Neural crest cell (in vitro differentiated cells): Measurements from ENCODE around the gene CD248. TPM values are rescaled to one million over a fixed set of nuclear protein-coding genes. Genes with fewer than 3 reads are reported as not detected.

Experiments used
- DNase-seq: peaks from one replicate; pipeline ENCODE4 v3.0.0; 2021; ENCODE audit warnings: low read depth, mixed read lengths, low spot score
- H3K27ac Mint-ChIP-seq: one replicate; pipeline ENCODE4 v1.8.0; 2021; ENCODE audit warnings: mild to moderate bottlenecking, mixed read lengths; ENCODE audit not compliant: unreplicated experiment
- H3K27me3 Mint-ChIP-seq: 2 replicates; pipeline ENCODE4 v1.8.0; 2021; ENCODE audit warnings: low read depth, mild to moderate bottlenecking, mixed read lengths
- H3K36me3 Mint-ChIP-seq: 2 replicates; pipeline ENCODE4 v1.8.0; 2021; ENCODE audit warnings: low read depth, mild to moderate bottlenecking, mixed read lengths
- H3K4me1 Mint-ChIP-seq: 2 replicates; pipeline ENCODE4 v1.8.0; 2021; ENCODE audit warnings: mixed read lengths
- H3K4me3 Mint-ChIP-seq: one replicate; pipeline ENCODE4 v1.8.0; 2021; ENCODE audit warnings: mild to moderate bottlenecking, mixed read lengths
- H3K9me3 Mint-ChIP-seq: 2 replicates; pipeline ENCODE4 v1.8.0; 2021; ENCODE audit warnings: mixed read lengths
- total RNA-seq: library from RNA; stranded (reverse); gene quantifications from 2 replicates; pipeline ENCODE4 v1.2.1, GENCODE V29; 2021
- TF ChIP-seq, protein P1 (sequence below): fragments of 200-600 bp; sonication (generic); conservative IDR thresholded peaks from 2 replicates; pipeline ENCODE4 v1.5.0; 2021; ENCODE audit warnings: antibody characterized with exemption, mild to moderate bottlenecking

CD248 gene
- total RNA-seq, 1 donor from 2014 or later: 4.2 TPM

DNA sequence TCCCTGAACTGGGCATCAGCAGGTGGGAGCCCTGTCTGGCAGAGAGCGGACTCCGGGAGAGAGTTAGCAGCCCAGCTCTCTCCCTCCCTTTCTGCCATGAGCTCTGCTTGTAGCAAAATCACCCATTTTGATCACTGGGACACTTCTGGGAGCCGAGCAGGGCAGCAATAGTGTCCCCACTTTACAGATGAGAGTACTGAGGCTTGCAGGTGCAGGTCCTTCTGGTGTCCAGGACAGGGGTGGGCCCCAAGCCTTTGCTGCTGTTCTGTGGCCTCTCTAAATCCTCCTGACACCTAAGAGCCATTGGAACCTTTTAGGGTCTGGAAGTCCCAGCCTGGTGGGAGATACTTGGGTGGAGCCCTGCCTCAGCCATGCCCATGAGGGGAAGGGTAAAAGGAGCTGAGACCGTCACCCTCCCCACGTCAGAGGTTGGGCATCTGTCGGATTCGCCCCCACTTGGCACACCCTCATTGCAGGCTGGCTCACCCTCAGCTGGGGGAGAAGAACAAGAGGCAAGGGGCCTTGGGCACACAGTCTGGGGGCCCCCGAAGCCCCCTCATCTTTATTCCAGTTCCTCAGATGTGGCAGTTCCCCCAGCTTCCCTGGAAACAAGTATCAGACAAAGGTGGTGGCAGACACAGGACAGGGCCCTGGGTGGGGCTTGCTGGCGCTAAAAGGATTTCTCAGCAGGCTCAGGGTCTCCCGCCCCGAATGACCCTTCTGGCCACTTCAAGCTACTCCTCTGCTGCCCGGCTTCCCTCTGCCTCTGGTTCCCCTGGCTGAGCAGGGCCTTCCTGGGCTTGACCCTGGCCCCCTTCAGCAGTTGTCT lies 14.9 kb upstream of the CD248 start:
- TF ChIP-seq, protein P1, sequence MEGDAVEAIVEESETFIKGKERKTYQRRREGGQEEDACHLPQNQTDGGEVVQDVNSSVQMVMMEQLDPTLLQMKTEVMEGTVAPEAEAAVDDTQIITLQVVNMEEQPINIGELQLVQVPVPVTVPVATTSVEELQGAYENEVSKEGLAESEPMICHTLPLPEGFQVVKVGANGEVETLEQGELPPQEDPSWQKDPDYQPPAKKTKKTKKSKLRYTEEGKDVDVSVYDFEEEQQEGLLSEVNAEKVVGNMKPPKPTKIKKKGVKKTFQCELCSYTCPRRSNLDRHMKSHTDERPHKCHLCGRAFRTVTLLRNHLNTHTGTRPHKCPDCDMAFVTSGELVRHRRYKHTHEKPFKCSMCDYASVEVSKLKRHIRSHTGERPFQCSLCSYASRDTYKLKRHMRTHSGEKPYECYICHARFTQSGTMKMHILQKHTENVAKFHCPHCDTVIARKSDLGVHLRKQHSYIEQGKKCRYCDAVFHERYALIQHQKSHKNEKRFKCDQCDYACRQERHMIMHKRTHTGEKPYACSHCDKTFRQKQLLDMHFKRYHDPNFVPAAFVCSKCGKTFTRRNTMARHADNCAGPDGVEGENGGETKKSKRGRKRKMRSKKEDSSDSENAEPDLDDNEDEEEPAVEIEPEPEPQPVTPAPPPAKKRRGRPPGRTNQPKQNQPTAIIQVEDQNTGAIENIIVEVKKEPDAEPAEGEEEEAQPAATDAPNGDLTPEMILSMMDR: no peak
- H3K4me1 Mint-ChIP-seq: peaks cover 30% of the 10 kb centered on the region
- no peaks in the 10 kb centered on the region for H3K9me3 Mint-ChIP-seq
- no peak for DNase-seq
- no peaks in the 10 kb centered on the region for H3K36me3 Mint-ChIP-seq
- no peak overlapping the region for H3K4me3 Mint-ChIP-seq
- H3K27ac Mint-ChIP-seq: no peak overlapping the region
- no peaks in the 10 kb centered on the region for H3K27me3 Mint-ChIP-seq

DNA sequence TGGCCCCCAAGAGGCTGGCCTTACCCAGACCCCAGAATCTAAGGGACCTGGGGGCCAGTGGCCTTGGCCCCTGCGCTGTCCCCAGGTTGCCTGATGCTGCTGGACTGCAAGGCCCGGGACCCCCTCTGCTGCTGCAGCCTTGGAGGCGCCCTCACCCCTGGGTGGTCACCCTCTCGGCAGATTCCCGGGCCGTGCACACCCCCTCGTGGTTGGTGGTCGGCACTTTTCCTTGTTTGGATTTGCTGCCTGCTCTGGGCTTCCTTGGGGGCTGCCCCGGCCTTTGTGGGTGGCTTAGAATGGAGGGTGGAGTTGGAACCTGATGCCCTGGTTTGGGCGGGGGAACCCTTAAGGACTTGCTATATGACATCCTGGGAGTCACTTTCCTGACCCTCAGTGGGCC lies 14.1 kb upstream of the CD248 start:
- no peak for DNase-seq
- no peak overlapping the region for H3K27ac Mint-ChIP-seq
- H3K36me3 Mint-ChIP-seq: no peaks in the 10 kb centered on the region
- TF ChIP-seq, protein P1: no peak
- H3K27me3 Mint-ChIP-seq: no peaks in the 10 kb centered on the region
- no peak overlapping the region for H3K4me3 Mint-ChIP-seq
- peaks cover 25% of the 10 kb centered on the region for H3K4me1 Mint-ChIP-seq
- no peaks in the 10 kb centered on the region for H3K9me3 Mint-ChIP-seq

DNA sequence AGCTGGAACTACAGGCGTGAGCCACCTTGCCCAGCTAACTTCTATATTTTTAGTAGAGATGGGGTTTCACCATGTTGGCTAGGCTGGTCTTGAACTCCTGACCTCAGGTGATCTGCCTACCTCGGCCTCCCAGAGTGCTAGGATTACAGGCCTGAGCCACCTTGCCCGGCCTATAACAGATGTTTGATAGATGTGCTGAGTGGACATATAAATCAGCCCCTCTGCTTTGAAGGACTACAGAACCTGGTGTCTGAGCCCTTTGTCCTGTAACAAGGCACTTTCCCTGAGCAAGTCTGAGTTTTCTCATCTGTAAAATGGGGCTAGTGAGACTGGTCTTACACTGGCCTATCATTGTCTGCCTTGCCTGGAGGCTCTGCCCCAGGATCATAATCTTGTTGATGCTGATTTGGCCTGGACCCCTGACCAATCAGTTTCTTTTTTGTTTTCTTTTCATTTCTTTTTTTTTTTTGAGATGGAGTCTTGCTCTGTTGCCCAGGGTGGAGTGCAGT lies 12.4 kb upstream of the CD248 start:
- TF ChIP-seq, protein P1: no peak
- Mint-ChIP-seq H3K4me3 (no peak overlapping the region), H3K4me1 (peaks cover 28% of the 10 kb centered on the region), H3K27me3 (no peaks in the 10 kb centered on the region), H3K36me3 (no peaks in the 10 kb centered on the region), H3K27ac (no peak overlapping the region), H3K9me3 (no peaks in the 10 kb centered on the region)
- no peak for DNase-seq

DNA sequence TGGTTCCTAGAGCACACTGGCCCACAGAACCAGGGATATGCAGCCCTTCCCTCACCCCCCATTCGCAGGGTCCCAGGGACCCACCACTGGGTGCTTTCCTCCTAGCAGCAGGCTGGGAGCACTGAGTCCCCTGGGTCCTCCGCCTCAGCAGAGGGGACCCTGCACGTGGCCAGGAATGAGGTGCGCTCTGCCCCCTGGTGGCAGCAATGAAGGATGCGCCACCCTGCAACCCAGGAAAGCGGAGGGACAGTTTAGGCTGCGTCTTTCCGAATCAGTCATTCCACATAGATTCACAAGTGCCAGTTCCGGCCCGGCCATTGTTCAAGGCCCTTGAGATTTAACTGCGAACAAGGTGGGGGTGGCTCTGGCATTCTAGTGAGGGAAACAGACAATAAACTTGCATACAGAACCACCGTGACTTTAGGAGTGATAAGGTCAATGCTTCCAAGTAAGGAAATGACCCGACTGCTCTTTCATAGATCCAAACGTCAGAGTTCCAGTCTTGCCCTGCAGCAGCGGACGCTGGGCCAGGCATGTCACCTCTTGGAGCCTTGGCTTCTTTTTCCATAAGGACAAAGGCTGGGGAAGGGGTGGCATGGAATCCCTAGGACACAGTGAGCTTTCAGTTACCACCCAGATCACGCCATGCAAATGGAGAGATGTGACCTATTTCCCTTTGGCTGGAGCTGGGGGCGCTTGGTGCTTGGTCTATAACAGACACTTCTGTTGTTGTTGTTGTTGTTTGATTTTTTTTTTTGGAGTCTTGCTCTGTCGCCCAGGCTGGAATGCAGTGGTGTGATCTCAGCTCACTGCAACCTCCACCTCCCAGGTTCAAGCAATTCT lies 11.7 kb upstream of the CD248 start:
- peaks cover 35% of the 10 kb centered on the region for H3K4me1 Mint-ChIP-seq
- H3K27ac Mint-ChIP-seq: no peak overlapping the region
- peaks cover 2% of the 10 kb centered on the region for H3K9me3 Mint-ChIP-seq
- peak overlapping the region; percentile 68 for H3K4me3 Mint-ChIP-seq
- TF ChIP-seq, protein P1: peak; percentile 96
- DNase-seq: peak; percentile 80
- H3K27me3 Mint-ChIP-seq: no peaks in the 10 kb centered on the region
- no peaks in the 10 kb centered on the region for H3K36me3 Mint-ChIP-seq

DNA sequence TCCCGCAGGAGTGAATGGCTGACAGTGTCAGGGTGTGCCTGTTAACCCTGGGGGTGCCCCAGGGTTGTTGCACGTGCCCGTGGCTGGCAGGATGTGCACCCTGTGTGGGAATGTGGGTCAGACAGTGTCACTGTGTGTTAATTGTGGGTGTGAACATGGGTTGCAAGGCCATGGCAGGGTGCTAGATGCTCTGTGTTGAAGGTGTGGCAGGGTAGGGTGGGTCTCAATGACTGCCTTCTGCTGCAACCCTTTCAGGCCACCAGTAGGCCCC lies 11.1 kb upstream of the CD248 start:
- H3K27me3 Mint-ChIP-seq: no peaks in the 10 kb centered on the region
- no peak overlapping the region for H3K4me3 Mint-ChIP-seq
- H3K27ac Mint-ChIP-seq: no peak overlapping the region
- H3K9me3 Mint-ChIP-seq: peaks cover 8% of the 10 kb centered on the region
- TF ChIP-seq, protein P1: no peak
- no peak for DNase-seq
- H3K4me1 Mint-ChIP-seq: peaks cover 41% of the 10 kb centered on the region
- no peaks in the 10 kb centered on the region for H3K36me3 Mint-ChIP-seq
